ENCODE results near the gene TSEN15. TPM values are rescaled to one million over a fixed set of nuclear protein-coding genes. Genes with fewer than 3 reads are reported as not detected.
A peak's percentile ranks its signal among the peaks of the same experiment; 100 is the strongest.

The TSEN15 gene
- total and polyA plus RNA-seq, 7 experiments from 2014 or later = 12.7 to 52.4 (median 31.6) TPM

DNA sequence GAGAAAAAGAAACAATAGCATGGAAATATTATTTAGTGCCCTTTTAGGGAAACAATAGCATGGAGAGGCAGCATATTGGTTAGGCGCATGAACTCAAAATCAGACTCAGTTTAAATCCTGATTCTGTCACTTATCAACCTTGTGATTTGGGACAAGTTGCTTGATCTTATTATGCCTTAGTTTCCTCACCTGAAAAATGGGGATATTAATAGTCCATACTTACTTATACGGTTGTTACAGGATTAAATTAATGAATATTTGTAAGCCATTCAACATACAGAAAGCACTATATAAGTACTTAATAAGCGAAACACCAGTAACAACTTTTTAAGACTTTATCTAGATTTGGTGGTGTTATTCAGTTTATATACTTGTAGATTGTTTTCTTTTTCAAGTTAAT, 1.2 kb downstream of the TSEN15 start:
- H3K4me1 ChIP-seq (ENCODE audit: control insufficient read depth in 2 of 2, insufficient read depth in 2 of 2, low read length in 2 of 2) = peaks cover 19 to 23% of the 10 kb centered on the region in 2 donors
- Mint-ChIP-seq H3K4me1 (peaks cover 23 to 63% (median 53%) of the 10 kb centered on the region in 7 donors), H3K9me3 (peaks cover 0 to 2% (median 0%) of the 10 kb centered on the region in 11 donors), H3K36me3 (peaks cover 0 to 22% (median 15%) of the 10 kb centered on the region in 5 donors), H3K4me3 (peak overlapping the region in 9 of 10 donors; percentile 91 to 99 (median 98)), H3K27ac (peak overlapping the region in 3 of 9 donors; percentile 40 to 98 (median 84)), H3K27me3 (peaks cover 13 to 24% (median 16%) of the 10 kb centered on the region in 5 donors)
- peak overlapping the region; percentile 87 for H3K4me3 ChIP-seq (ENCODE audit: low read length)
- ATAC-seq = no peak
- H3K27me3 ChIP-seq (ENCODE audit: control insufficient read depth in 2 of 2, insufficient read depth in 2 of 2, low read length in 2 of 2) = peaks cover 0 to 3% of the 10 kb centered on the region in 2 donors
- DNase-seq = no peak
- POLR2A ChIA-PET = interaction anchor here (0.6 to 1.5 kb wide), 3 partner anchors 9 to 111 kb away, joined by 3 to 4 read pairs (median 4); no protein-coding TSS in a partner anchor
- H3K9me3 ChIP-seq (ENCODE audit: control insufficient read depth in 2 of 3, low read length in 3 of 3) = no peaks in the 10 kb centered on the region
- peaks cover 0 to 9% (median 0%) of the 10 kb centered on the region in 3 experiments for H3K36me3 ChIP-seq (ENCODE audit: control insufficient read depth in 2 of 3, insufficient read depth in 3 of 3, low read length in 3 of 3)
- H3K27ac ChIP-seq (ENCODE audit: low read depth, low read length) = no peak overlapping the region
- CTCF ChIA-PET = interaction anchor here (0.8 to 1.6 kb wide), 2 partner anchors 10 to 17 kb away, joined by 4 read pairs; no protein-coding TSS in a partner anchor
- intact Hi-C loops (cut with micrococcal nuclease) = loop anchor here (1.0 to 10.0 kb wide), 12 partner anchors 9 to 1262 kb away; partner anchors contain the start of genes APOBEC4 (in 1 of the 2), C1orf21 (in 1 of the 2), DHX9 (in 1 of the 2) and IVNS1ABP (in 1 of the 2)

DNA sequence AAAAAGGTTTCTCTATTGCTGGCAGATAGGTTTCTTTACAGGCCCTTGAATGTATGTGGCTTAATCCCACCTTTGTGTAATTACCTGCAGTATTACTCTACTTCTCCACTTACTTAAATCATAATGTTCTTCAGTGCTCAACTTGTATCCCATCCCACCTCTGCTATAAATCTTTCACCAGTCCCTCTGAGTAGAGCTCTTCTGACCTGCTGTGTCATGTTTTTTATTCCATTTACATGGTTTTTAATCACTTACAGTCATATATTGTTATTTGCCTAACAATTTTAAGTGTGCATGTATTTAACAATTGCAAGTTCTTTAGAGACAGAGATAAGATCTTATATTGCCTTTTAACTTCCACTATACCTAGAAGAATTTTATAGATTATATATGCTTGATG, 2.4 kb downstream of the TSEN15 start:
- ChIA-PET POLR2A (no interaction called here), CTCF (no interaction called here)
- Histone ChIP-seq H3K4me1 (ENCODE audit: control insufficient read depth in 2 of 2, insufficient read depth in 2 of 2, low read length in 2 of 2) (peaks cover 19 to 23% of the 10 kb centered on the region in 2 donors), H3K9me3 (ENCODE audit: control insufficient read depth in 2 of 3, low read length in 3 of 3) (no peaks in the 10 kb centered on the region), H3K27ac (ENCODE audit: low read depth, low read length) (no peak overlapping the region), H3K4me3 (ENCODE audit: low read length) (no peak overlapping the region), H3K27me3 (ENCODE audit: control insufficient read depth in 2 of 2, insufficient read depth in 2 of 2, low read length in 2 of 2) (peaks cover 0 to 3% of the 10 kb centered on the region in 2 donors), H3K36me3 (ENCODE audit: control insufficient read depth in 2 of 3, insufficient read depth in 3 of 3, low read length in 3 of 3) (peaks cover 0 to 9% (median 0%) of the 10 kb centered on the region in 3 experiments)
- DNase-seq = no peak
- Mint-ChIP-seq H3K27ac (peak overlapping the region in 1 of 9 donors; percentile 23), H3K4me1 (peaks cover 23 to 68% (median 54%) of the 10 kb centered on the region in 7 donors), H3K36me3 (peaks cover 0 to 25% (median 16%) of the 10 kb centered on the region in 5 donors), H3K4me3 (peak overlapping the region; percentile 1 to 53 (median 34)), H3K9me3 (peaks cover 0 to 2% (median 0%) of the 10 kb centered on the region in 11 donors), H3K27me3 (peaks cover 8 to 16% (median 12%) of the 10 kb centered on the region in 5 donors)
- intact Hi-C loops (cut with micrococcal nuclease) = loop anchor here (2.0 to 10.0 kb wide), 9 partner anchors 137 to 1261 kb away; partner anchors contain the start of genes APOBEC4 (in 1 of the 2), C1orf21 (in 1 of the 2), IVNS1ABP (in 1 of the 2) and SMG7 (in 1 of the 2)
- no peak for ATAC-seq

DNA sequence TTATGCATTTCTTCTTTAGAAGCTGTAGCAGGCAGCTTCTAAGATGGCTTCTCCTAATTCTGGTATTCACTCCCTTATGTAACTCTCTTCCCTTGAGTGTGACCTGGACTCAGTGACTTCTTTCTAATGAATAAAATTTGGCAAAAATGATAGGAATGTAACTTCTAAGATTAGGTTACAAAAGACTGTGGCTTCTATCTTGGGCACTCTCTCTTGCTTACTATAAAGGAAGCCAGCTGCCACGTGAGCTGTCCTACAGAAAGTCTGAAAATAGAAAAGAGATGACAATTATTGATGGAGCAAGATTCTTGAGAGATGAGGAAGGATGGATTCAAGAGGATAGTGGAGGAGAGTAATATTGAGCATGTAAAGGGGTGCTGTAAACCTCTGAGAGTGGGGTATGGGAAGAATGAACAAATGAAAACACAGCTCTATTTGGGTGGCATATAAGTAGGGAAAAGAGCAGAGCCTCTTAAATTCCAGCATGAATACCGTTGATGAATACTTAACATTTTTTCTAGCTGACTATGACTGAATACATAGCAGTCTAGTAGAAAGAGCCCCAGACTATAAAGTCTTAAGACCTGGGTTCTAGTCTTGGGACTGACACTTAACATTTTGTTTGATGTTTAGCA, 5.5 kb downstream of the TSEN15 start:
- DNase-seq (no peak), ATAC-seq (no peak)
- Mint-ChIP-seq H3K27me3 (no peaks in the 10 kb centered on the region), H3K4me3 (no peak overlapping the region), H3K9me3 (no peaks in the 10 kb centered on the region), H3K27ac (no peak overlapping the region), H3K4me1 (peaks cover 16 to 59% (median 38%) of the 10 kb centered on the region in 7 donors), H3K36me3 (peaks cover 0 to 34% (median 26%) of the 10 kb centered on the region in 5 donors)
- POLR2A ChIA-PET = no interaction called here
- Histone ChIP-seq H3K4me1 (ENCODE audit: control insufficient read depth in 2 of 2, insufficient read depth in 2 of 2, low read length in 2 of 2) (peaks cover 10 to 16% of the 10 kb centered on the region in 2 donors), H3K4me3 (ENCODE audit: low read length) (no peak overlapping the region), H3K27me3 (ENCODE audit: control insufficient read depth in 2 of 2, insufficient read depth in 2 of 2, low read length in 2 of 2) (no peaks in the 10 kb centered on the region), H3K27ac (ENCODE audit: low read depth, low read length) (no peak overlapping the region), H3K36me3 (ENCODE audit: control insufficient read depth in 2 of 3, insufficient read depth in 3 of 3, low read length in 3 of 3) (peaks cover 0 to 5% (median 0%) of the 10 kb centered on the region in 3 experiments), H3K9me3 (ENCODE audit: control insufficient read depth in 2 of 3, low read length in 3 of 3) (no peaks in the 10 kb centered on the region)
- intact Hi-C loops (cut with micrococcal nuclease) = loop anchor here in 1 of 2 donors (10.0 kb wide), 1 partner anchor 1258 kb away; the partner anchor contains the start of gene IVNS1ABP
- CTCF ChIA-PET = no interaction called here

DNA sequence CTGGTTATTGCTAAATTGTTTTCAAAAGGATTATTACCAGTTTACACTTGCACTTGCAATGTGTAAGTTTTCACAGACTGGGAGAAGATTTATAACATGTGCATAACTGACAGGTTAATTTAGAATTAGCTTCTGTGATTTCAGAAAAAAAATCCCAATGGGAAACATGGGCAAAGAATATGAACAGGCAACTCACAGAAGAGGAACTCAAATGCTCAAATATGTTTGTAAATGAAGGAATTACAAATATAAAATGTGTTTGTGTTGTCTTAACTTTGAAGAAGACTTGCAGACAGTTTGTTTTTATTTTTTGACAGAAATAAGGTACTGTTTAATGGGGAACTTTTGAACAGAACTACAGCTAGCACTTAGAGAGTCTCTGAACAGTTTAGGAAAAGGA, 8.4 kb downstream of the TSEN15 start:
- DNase-seq (no peak), ATAC-seq (no peak)
- H3K27ac ChIP-seq (ENCODE audit: low read depth, low read length) = no peak overlapping the region
- Mint-ChIP-seq H3K4me3 (no peak overlapping the region), H3K36me3 (peaks cover 6 to 40% (median 32%) of the 10 kb centered on the region in 5 donors), H3K27ac (no peak overlapping the region), H3K4me1 (peaks cover 12 to 39% (median 16%) of the 10 kb centered on the region in 7 donors), H3K9me3 (no peaks in the 10 kb centered on the region), H3K27me3 (no peaks in the 10 kb centered on the region)
- no peaks in the 10 kb centered on the region for H3K4me1 ChIP-seq (ENCODE audit: control insufficient read depth in 2 of 2, insufficient read depth in 2 of 2, low read length in 2 of 2)
- no peak overlapping the region for H3K4me3 ChIP-seq (ENCODE audit: low read length)
- CTCF ChIA-PET = no interaction called here
- peaks cover 0 to 5% (median 0%) of the 10 kb centered on the region in 3 experiments for H3K36me3 ChIP-seq (ENCODE audit: control insufficient read depth in 2 of 3, insufficient read depth in 3 of 3, low read length in 3 of 3)
- no peaks in the 10 kb centered on the region for H3K9me3 ChIP-seq (ENCODE audit: control insufficient read depth in 2 of 3, low read length in 3 of 3)
- no peaks in the 10 kb centered on the region for H3K27me3 ChIP-seq (ENCODE audit: control insufficient read depth in 2 of 2, insufficient read depth in 2 of 2, low read length in 2 of 2)
- POLR2A ChIA-PET = interaction anchor here (1.4 kb wide), 1 partner anchor 9 kb away, joined by 3 read pairs; the partner anchor contains the start of gene TSEN15
- intact Hi-C loops (cut with micrococcal nuclease) = loop anchor here in 1 of 2 donors (10.0 kb wide), 1 partner anchor 1255 kb away; the partner anchor contains the start of gene IVNS1ABP

DNA sequence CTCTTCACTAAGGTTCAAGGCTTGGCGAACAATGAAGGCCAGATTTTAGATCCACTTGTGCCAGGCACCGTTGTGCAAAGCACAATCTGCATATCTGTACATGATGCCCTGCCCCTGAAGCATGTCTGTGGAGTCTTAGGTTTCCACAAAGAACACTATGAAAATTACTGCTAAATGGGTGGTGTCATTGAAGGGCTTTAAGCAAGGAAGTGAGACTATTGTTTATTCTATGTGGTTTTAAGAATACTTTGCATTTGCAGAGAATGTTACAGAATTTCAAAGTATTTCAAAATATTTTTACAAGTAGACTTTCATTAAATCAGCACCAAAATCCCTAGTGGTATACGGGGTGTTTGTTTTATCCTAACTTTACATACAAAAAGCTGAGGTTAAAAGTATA, 8.8 kb downstream of the TSEN15 start:
- Mint-ChIP-seq H3K36me3 (peaks cover 6 to 40% (median 30%) of the 10 kb centered on the region in 5 donors), H3K27ac (no peak overlapping the region), H3K4me1 (peaks cover 11 to 35% (median 15%) of the 10 kb centered on the region in 7 donors), H3K4me3 (no peak overlapping the region), H3K27me3 (no peaks in the 10 kb centered on the region), H3K9me3 (no peaks in the 10 kb centered on the region)
- Histone ChIP-seq H3K4me3 (ENCODE audit: low read length) (no peak overlapping the region), H3K4me1 (ENCODE audit: control insufficient read depth in 2 of 2, insufficient read depth in 2 of 2, low read length in 2 of 2) (no peaks in the 10 kb centered on the region), H3K27ac (ENCODE audit: low read depth, low read length) (no peak overlapping the region), H3K27me3 (ENCODE audit: control insufficient read depth in 2 of 2, insufficient read depth in 2 of 2, low read length in 2 of 2) (no peaks in the 10 kb centered on the region), H3K36me3 (ENCODE audit: control insufficient read depth in 2 of 3, insufficient read depth in 3 of 3, low read length in 3 of 3) (peaks cover 0 to 5% (median 0%) of the 10 kb centered on the region in 3 experiments), H3K9me3 (ENCODE audit: control insufficient read depth in 2 of 3, low read length in 3 of 3) (no peaks in the 10 kb centered on the region)
- DNase-seq (no peak), ATAC-seq (no peak)
- ChIA-PET POLR2A (interaction anchor here (1.4 kb wide), 1 partner anchor 9 kb away, joined by 3 read pairs; the partner anchor contains the start of gene TSEN15), CTCF (no interaction called here)
- intact Hi-C loops (cut with micrococcal nuclease) = no loop called here

DNA sequence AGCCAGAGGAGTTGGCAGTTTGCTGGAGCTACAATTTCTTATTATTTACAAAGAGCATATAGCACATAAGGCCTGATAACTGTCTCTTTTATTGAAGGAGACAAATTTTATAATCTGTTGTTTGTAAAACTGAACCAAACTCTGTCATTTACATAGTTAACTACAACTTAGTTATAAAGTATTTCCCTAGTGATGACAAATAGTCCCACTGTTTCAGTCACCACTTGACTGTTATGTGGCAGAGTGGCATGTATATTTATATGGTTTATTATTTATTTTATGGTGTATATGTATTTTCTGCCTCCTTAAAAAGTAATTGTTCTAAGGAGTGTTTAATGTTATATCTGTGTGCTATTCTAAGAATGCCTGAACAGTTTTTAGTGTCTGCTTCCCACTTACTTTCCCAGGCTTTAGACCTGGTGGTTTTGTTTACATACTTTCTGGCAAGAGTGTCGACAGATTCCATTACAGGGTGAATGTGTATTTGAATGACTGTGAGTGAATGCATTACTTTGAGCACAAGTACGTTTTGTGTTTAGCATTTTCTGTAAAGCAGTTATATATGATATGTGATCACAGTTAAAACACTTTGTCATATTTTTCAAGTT, 10.0 kb downstream of the TSEN15 start:
- no peak overlapping the region for H3K27ac Mint-ChIP-seq
- peaks cover 0 to 5% (median 0%) of the 10 kb centered on the region in 3 experiments for H3K36me3 ChIP-seq (ENCODE audit: control insufficient read depth in 2 of 3, insufficient read depth in 3 of 3, low read length in 3 of 3)
- ATAC-seq (no peak), DNase-seq (no peak)
- H3K27me3 ChIP-seq (ENCODE audit: control insufficient read depth in 2 of 2, insufficient read depth in 2 of 2, low read length in 2 of 2) = no peaks in the 10 kb centered on the region
- peaks cover 6 to 44% (median 34%) of the 10 kb centered on the region in 5 donors for H3K36me3 Mint-ChIP-seq
- ChIA-PET POLR2A (interaction anchor here (1.4 kb wide), 1 partner anchor 10 kb away, joined by 3 read pairs; the partner anchor contains the start of gene TSEN15), CTCF (no interaction called here)
- no peaks in the 10 kb centered on the region for H3K9me3 ChIP-seq (ENCODE audit: control insufficient read depth in 2 of 3, low read length in 3 of 3)
- intact Hi-C loops (cut with micrococcal nuclease) = loop anchor here in 1 of 2 donors (1.0 kb wide), 1 partner anchor 9 kb away; no protein-coding TSS in a partner anchor
- no peaks in the 10 kb centered on the region for H3K9me3 Mint-ChIP-seq
- H3K4me1 Mint-ChIP-seq = peaks cover 8 to 34% (median 15%) of the 10 kb centered on the region in 7 donors
- H3K27ac ChIP-seq (ENCODE audit: low read depth, low read length) = no peak overlapping the region
- H3K27me3 Mint-ChIP-seq = no peaks in the 10 kb centered on the region
- no peak overlapping the region for H3K4me3 ChIP-seq (ENCODE audit: low read length)
- no peaks in the 10 kb centered on the region for H3K4me1 ChIP-seq (ENCODE audit: control insufficient read depth in 2 of 2, insufficient read depth in 2 of 2, low read length in 2 of 2)
- no peak overlapping the region for H3K4me3 Mint-ChIP-seq
